ENCODE measurements around the gene ADAMTS14. TPM values are rescaled to one million over a fixed set of nuclear protein-coding genes. Genes with fewer than 3 reads are reported as not detected.

ADAMTS14 gene
- total RNA-seq, 1 experiment from 2014 or later: not detected

GRCh38 chr10:70677016-70677415 lies 4.7 kb downstream of the ADAMTS14 start:
- CTCF ChIA-PET: interaction anchor here (1.1 kb wide), 1 partner anchor 125 kb away, joined by 4 read pairs; no protein-coding TSS in a partner anchor
- no peaks in the 10 kb centered on the region for H3K36me3 Mint-ChIP-seq (ENCODE audit: insufficient read depth, unreplicated experiment)
- no TSS peak for BruUV-seq (replicated peaks)
- no peak for DNase-seq
- H3K27me3 Mint-ChIP-seq (ENCODE audit: insufficient read depth, unreplicated experiment): peaks cover 11% of the 10 kb centered on the region
- no peaks in the 10 kb centered on the region for H3K9me3 ChIP-seq
- no peaks in the 10 kb centered on the region for H3K36me3 ChIP-seq (ENCODE audit: control insufficient read depth, insufficient read depth, low read length)
- peaks cover 7% of the 10 kb centered on the region for H3K4me1 Mint-ChIP-seq (ENCODE audit: low read depth, unreplicated experiment)
- no peak overlapping the region for H3K4me3 ChIP-seq (ENCODE audit: low read depth, low read length)
- peaks cover 4% of the 10 kb centered on the region for H3K27me3 ChIP-seq (replicated peaks; ENCODE audit: control insufficient read depth, insufficient read depth, low read length)
- intact Hi-C loops (cut with micrococcal nuclease; ENCODE audit: unreplicated experiment): loop anchor here (10.0 kb wide), 1 partner anchor 122 kb away; no protein-coding TSS in a partner anchor
- H3K27ac Mint-ChIP-seq (ENCODE audit: unreplicated experiment): no peak overlapping the region
- H3K4me1 ChIP-seq: peaks cover 9% of the 10 kb centered on the region
- H3K4me3 Mint-ChIP-seq (ENCODE audit: unreplicated experiment): no peak overlapping the region
- POLR2A ChIA-PET: no interaction called here
- no peaks in the 10 kb centered on the region for H3K9me3 Mint-ChIP-seq (ENCODE audit: unreplicated experiment)
- TF ChIP-seq CTCF (IDR thresholded peaks at IDR 0.05; ENCODE audit: insufficient read depth in 1 of 2, low read depth in 1 of 2, low read length in 1 of 2, severe bottlenecking in 1 of 2, unreplicated experiment in 1 of 2): no peak

GRCh38 chr10:70677620-70678249 lies 5.4 kb downstream of the ADAMTS14 start:
- no peaks in the 10 kb centered on the region for H3K9me3 Mint-ChIP-seq (ENCODE audit: unreplicated experiment)
- Histone ChIP-seq H3K36me3 (ENCODE audit: control insufficient read depth, insufficient read depth, low read length) (no peaks in the 10 kb centered on the region), H3K4me1 (peaks cover 9% of the 10 kb centered on the region), H3K27me3 (replicated peaks; ENCODE audit: control insufficient read depth, insufficient read depth, low read length) (peaks cover 3% of the 10 kb centered on the region), H3K4me3 (ENCODE audit: low read depth, low read length) (no peak overlapping the region), H3K9me3 (no peaks in the 10 kb centered on the region)
- peaks cover 6% of the 10 kb centered on the region for H3K4me1 Mint-ChIP-seq (ENCODE audit: low read depth, unreplicated experiment)
- DNase-seq: no peak
- no peak overlapping the region for H3K27ac Mint-ChIP-seq (ENCODE audit: unreplicated experiment)
- ChIA-PET CTCF (interaction anchor here (1.1 kb wide), 1 partner anchor 126 kb away, joined by 4 read pairs; no protein-coding TSS in a partner anchor), POLR2A (no interaction called here)
- intact Hi-C loops (cut with micrococcal nuclease; ENCODE audit: unreplicated experiment): loop anchor here (10.0 kb wide), 1 partner anchor 123 kb away; no protein-coding TSS in a partner anchor
- BruUV-seq (replicated peaks): no TSS peak
- H3K36me3 Mint-ChIP-seq (ENCODE audit: insufficient read depth, unreplicated experiment): no peaks in the 10 kb centered on the region
- TF ChIP-seq CTCF (IDR thresholded peaks at IDR 0.05; ENCODE audit: insufficient read depth in 1 of 2, low read depth in 1 of 2, low read length in 1 of 2, severe bottlenecking in 1 of 2, unreplicated experiment in 1 of 2): no peak
- H3K27me3 Mint-ChIP-seq (ENCODE audit: insufficient read depth, unreplicated experiment): peaks cover 11% of the 10 kb centered on the region
- no peak overlapping the region for H3K4me3 Mint-ChIP-seq (ENCODE audit: unreplicated experiment)

- ChIA-PET POLR2A (no interaction called here), CTCF (no interaction called here)
- intact Hi-C loops (cut with micrococcal nuclease; ENCODE audit: unreplicated experiment): loop anchor here (10.0 kb wide), 1 partner anchor 123 kb away; no protein-coding TSS in a partner anchor
- DNase-seq: no peak
- H3K4me3 ChIP-seq (ENCODE audit: low read depth, low read length): no peak overlapping the region
- H3K4me1 Mint-ChIP-seq (ENCODE audit: low read depth, unreplicated experiment): peaks cover 1% of the 10 kb centered on the region
- H3K27ac Mint-ChIP-seq (ENCODE audit: unreplicated experiment): no peak overlapping the region
- no TSS peak for BruUV-seq (replicated peaks)
- no peaks in the 10 kb centered on the region for H3K36me3 Mint-ChIP-seq (ENCODE audit: insufficient read depth, unreplicated experiment)
- peaks cover under 1% of the 10 kb centered on the region; the same call in 1 of the 2 replicates for H3K27me3 ChIP-seq (replicated peaks; ENCODE audit: control insufficient read depth, insufficient read depth, low read length)
- H3K9me3 Mint-ChIP-seq (ENCODE audit: unreplicated experiment): no peaks in the 10 kb centered on the region
- no peaks in the 10 kb centered on the region for H3K9me3 ChIP-seq
- no peak for TF ChIP-seq CTCF (IDR thresholded peaks at IDR 0.05; ENCODE audit: insufficient read depth in 1 of 2, low read depth in 1 of 2, low read length in 1 of 2, severe bottlenecking in 1 of 2, unreplicated experiment in 1 of 2)
- H3K4me1 ChIP-seq: peaks cover 9% of the 10 kb centered on the region
- no peaks in the 10 kb centered on the region for H3K36me3 ChIP-seq (ENCODE audit: control insufficient read depth, insufficient read depth, low read length)
- H3K27me3 Mint-ChIP-seq (ENCODE audit: insufficient read depth, unreplicated experiment): peaks cover 6% of the 10 kb centered on the region
- no peak overlapping the region for H3K4me3 Mint-ChIP-seq (ENCODE audit: unreplicated experiment)
These were observed 5.9 kb downstream of the ADAMTS14 start for GRCh38 chr10:70678250-70678635.

Data from Caco-2 (cell line).